HCT116 (cell line): Measurements from ENCODE around the gene GALNT2.

Source experiments
- CEBPB ChIP-seq: IDR thresholded peaks from 2 replicates; pipeline ENCODE4 v1.6.1; 2012; ENCODE audit warnings: low read depth
- CTCF ChIP-seq, 3 experiments: fragments of 200-600 bp in 1 of 3; sonication (generic) in 1 of 3; IDR thresholded peaks in 2 of 3; conservative IDR thresholded peaks in 1 of 3; 2 replicates each; pipeline ENCODE4 v1.5.1; 2012 to 2017; ENCODE audit warnings: low read depth in 2 of 3, low read length in 2 of 3, antibody characterized with exemption in 1 of 3, borderline replicate concordance in 1 of 3, control low read depth in 1 of 3, mild to moderate bottlenecking in 1 of 3, mixed read lengths in 1 of 3, mixed run types in 1 of 3, moderate library complexity in 1 of 3; ENCODE audit not compliant: insufficient read depth in 1 of 3
- EZH2 ChIP-seq: fragments of 200-600 bp; sonication (generic); IDR thresholded peaks from 2 replicates; pipeline ENCODE4 v1.6.1; 2017; ENCODE audit warnings: antibody characterized with exemption, mixed run types
- POLR2A ChIP-seq: IDR thresholded peaks from 2 replicates; pipeline ENCODE4 v1.7.0; 2011; ENCODE audit warnings: borderline replicate concordance; ENCODE audit not compliant: insufficient read depth, insufficient read length; ENCODE audit errors: extremely low read depth
- REST ChIP-seq: IDR thresholded peaks from 2 replicates; pipeline ENCODE4 v1.6.1; 2012; ENCODE audit warnings: low read depth

GRCh38 chr1:230153641-230154296, 86.7 kb downstream of the GALNT2 start:
- TF ChIP-seq CTCF (IDR thresholded peaks at IDR 0.05 in 2 of 3, conservative IDR thresholded peaks at IDR 0.05 in 1 of 3; ENCODE audit: borderline replicate concordance in 1 of 3, insufficient read depth in 1 of 3, low read depth in 2 of 3, low read length in 2 of 3) (no peak), REST (no peak), CEBPB (no peak), POLR2A (no peak), EZH2 (no peak)
